Neuronal stem cell (in vitro differentiated cells): ENCODE results near the gene ARL9.

Source experiments
- DNase-seq: peaks from one replicate; pipeline ENCODE4 v3.0.0-alpha.2; 2013; ENCODE audit warnings: low spot score
- H2AFZ ChIP-seq: one replicate; pipeline ENCODE4 v1.6.1; 2013; ENCODE audit warnings: mild to moderate bottlenecking, low read length, inconsistent platforms
- H2AK5ac ChIP-seq: 2 replicates; pipeline ENCODE4 v1.6.1; 2013; ENCODE audit warnings: low read depth, mild to moderate bottlenecking, inconsistent platforms, low read length, moderate library complexity, mixed read lengths
- H2BK120ac ChIP-seq: 2 replicates; pipeline ENCODE4 v1.6.1; 2013; ENCODE audit warnings: low read depth, mild to moderate bottlenecking, inconsistent platforms, low read length, moderate library complexity, mixed read lengths
- H2BK12ac ChIP-seq: one replicate; pipeline ENCODE4 v1.6.1; 2013; ENCODE audit warnings: low read length, inconsistent platforms
- H2BK15ac ChIP-seq: 2 replicates; pipeline ENCODE4 v1.6.1; 2013; ENCODE audit warnings: mild to moderate bottlenecking, low read length, inconsistent platforms, mixed read lengths
- H2BK5ac ChIP-seq: one replicate; pipeline ENCODE4 v1.6.1; 2013; ENCODE audit warnings: inconsistent platforms, mild to moderate bottlenecking, low read length, moderate library complexity
- H3K14ac ChIP-seq: one replicate; pipeline ENCODE4 v1.6.1; 2013; ENCODE audit warnings: low read length, inconsistent platforms
- H3K18ac ChIP-seq: 2 replicates; pipeline ENCODE4 v1.6.1; 2013; ENCODE audit warnings: low read length, inconsistent platforms
- H3K23ac ChIP-seq: 2 replicates; pipeline ENCODE4 v1.6.1; 2013; ENCODE audit warnings: low read depth, mild to moderate bottlenecking, mixed read lengths, low read length, inconsistent platforms; ENCODE audit not compliant: poor library complexity
- H3K27ac ChIP-seq: replicated peaks from 3 replicates; pipeline ENCODE4 v1.5.1; 2013; ENCODE audit warnings: low read length, inconsistent platforms
- H3K27me3 ChIP-seq, 3 experiments: 2 replicates each; pipeline ENCODE4 v1.6.1; 2013; ENCODE audit warnings: low read length in 3 of 3, mild to moderate bottlenecking in 2 of 3, inconsistent platforms in 1 of 3, low read depth in 1 of 3, mixed read lengths in 1 of 3, moderate library complexity in 1 of 3; ENCODE audit not compliant: control insufficient read depth in 3 of 3, insufficient read depth in 3 of 3
- H3K36me3 ChIP-seq, 2 donors: replicated peaks in 1 of 2; 2 replicates each; pipeline ENCODE4 v1.6.1; 2013; ENCODE audit warnings: low read length in 2 of 2; ENCODE audit not compliant: control insufficient read depth in 2 of 2, insufficient read depth in 2 of 2
- H3K4ac ChIP-seq: 2 replicates; pipeline ENCODE4 v1.6.1; 2013; ENCODE audit warnings: inconsistent platforms, mild to moderate bottlenecking, low read length, moderate library complexity
- H3K4me1 ChIP-seq, 2 donors: 1 replicate in 1 of 2; 2 replicates in 1 of 2; pipeline ENCODE4 v1.6.1; 2013; ENCODE audit warnings: low read length in 2 of 2, low read depth in 1 of 2; ENCODE audit not compliant: control insufficient read depth in 2 of 2, insufficient read depth in 1 of 2
- H3K4me2 ChIP-seq: one replicate; pipeline ENCODE4 v1.6.1; 2013; ENCODE audit warnings: mild to moderate bottlenecking, low read length, inconsistent platforms; ENCODE audit not compliant: insufficient read depth, poor library complexity, severe bottlenecking
- H3K4me3 ChIP-seq, 2 donors: 2 replicates each; pipeline ENCODE4 v1.5.1; 2013; ENCODE audit warnings: low read length in 2 of 2, mild to moderate bottlenecking in 2 of 2, inconsistent platforms in 1 of 2, moderate library complexity in 1 of 2
- H3K79me1 ChIP-seq: one replicate; pipeline ENCODE4 v1.6.1; 2013; ENCODE audit warnings: low read depth, mild to moderate bottlenecking, inconsistent platforms, low read length, moderate library complexity
- H3K9ac ChIP-seq: one replicate; pipeline ENCODE4 v1.6.1; 2013; ENCODE audit warnings: mild to moderate bottlenecking, low read depth, low read length, inconsistent platforms; ENCODE audit not compliant: poor library complexity
- H3K9me3 ChIP-seq, 2 donors: replicated peaks in 1 of 2; 2 replicates each; pipeline versions ENCODE3 to v1.6.1; 2013; ENCODE audit warnings: low read length in 2 of 2, mild to moderate bottlenecking in 2 of 2, inconsistent platforms in 1 of 2, low read depth in 1 of 2, mixed read lengths in 1 of 2, moderate library complexity in 1 of 2; ENCODE audit not compliant: control insufficient read depth in 2 of 2, insufficient read depth in 1 of 2
- H4K8ac ChIP-seq: one replicate; pipeline ENCODE4 v1.6.1; 2013; ENCODE audit warnings: low read depth, mild to moderate bottlenecking, inconsistent platforms, low read length, moderate library complexity
- H4K91ac ChIP-seq: one replicate; pipeline ENCODE4 v1.6.1; 2013; ENCODE audit warnings: low read length, low read depth, mild to moderate bottlenecking, inconsistent platforms; ENCODE audit not compliant: poor library complexity
- WGBS, 2 donors: extraction: QIAGEN DNeasy Blood & Tissue Kit; methylation state at CpG; one replicate each; pipeline ENCODE4 v1.1.7; 2013; ENCODE audit warnings: missing lambda C conversion rate in 2 of 2, mixed read lengths in 1 of 2; ENCODE audit not compliant: insufficient read length in 2 of 2, insufficient replicate concordance in 1 of 2; ENCODE audit errors: extremely low coverage in 2 of 2; 5-methylcytosine and 5-hydroxymethylcytosine counted together

ARL9 gene

DNA sequence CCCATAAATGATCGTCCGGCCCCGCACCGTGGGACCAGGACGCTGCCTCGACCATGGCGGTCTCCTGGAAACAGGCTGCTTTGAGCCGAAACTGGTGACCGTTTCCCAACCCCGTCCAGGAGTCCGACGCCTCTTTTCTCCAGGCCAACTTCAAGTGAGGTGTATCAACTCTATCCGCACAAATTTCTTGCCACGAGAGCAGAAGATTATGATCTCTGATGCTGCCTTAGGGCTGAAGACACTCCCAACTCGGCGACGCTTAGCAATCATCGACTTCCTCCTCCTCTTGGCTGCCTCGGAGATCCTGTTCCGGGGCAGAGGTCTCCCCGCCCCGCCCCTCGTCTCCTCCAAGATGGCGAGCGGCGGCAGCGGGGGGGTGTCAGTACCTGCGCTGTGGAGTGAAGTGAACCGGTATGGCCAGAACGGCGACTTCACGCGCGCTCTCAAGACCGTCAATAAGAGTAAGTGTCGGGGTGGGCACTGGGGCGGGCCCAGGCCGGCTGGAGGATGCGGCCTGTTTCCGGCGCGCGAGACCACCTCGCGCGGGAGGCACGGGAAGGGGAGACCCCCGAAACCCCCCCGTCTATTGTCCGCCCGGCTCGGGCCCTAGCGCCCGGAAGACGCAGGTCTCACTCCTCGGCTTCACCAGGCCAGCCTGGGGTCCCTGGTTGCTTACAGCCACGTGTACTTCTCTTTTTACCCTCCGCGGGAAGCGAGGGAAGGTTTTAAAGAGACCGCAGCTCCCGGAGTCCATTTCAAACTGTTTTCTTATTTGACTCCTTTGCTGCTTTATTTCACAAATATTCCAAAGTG, 38.1 kb upstream of the ARL9 start, which contains the start of gene SRP72:
TSS of gene SRP72 (plus strand) at position 334 of the 813 bp plus-strand sequence. CDS start at position 353, 19 bp downstream.
- no peaks in the 10 kb centered on the region for H3K9me3 ChIP-seq
- peak within 1 kb of the TSS; percentile 79 for H3K27ac ChIP-seq
- H2AFZ ChIP-seq: peak within 1 kb of the TSS; percentile 92
- peak within 1 kb of the TSS; percentile 92 for H2BK5ac ChIP-seq
- H3K36me3 ChIP-seq: peaks cover 3 to 54% of the 10 kb centered on the region in 2 donors
- no peak within 1 kb of the TSS for H3K14ac ChIP-seq
- peak within 1 kb of the TSS; percentile 97 for H3K18ac ChIP-seq
- H2BK12ac ChIP-seq: no peak within 1 kb of the TSS
- no peak within 1 kb of the TSS for H4K91ac ChIP-seq
- H2BK15ac ChIP-seq: no peak within 1 kb of the TSS
- no peak within 1 kb of the TSS for H2AK5ac ChIP-seq
- peaks cover 2% of the 10 kb centered on the region for H3K79me1 ChIP-seq
- peak within 1 kb of the TSS; percentile 70 for H3K4me2 ChIP-seq
- H3K9ac ChIP-seq: peak within 1 kb of the TSS; percentile 91
- peak within 1 kb of the TSS; percentile 49 for H3K23ac ChIP-seq
- H3K4ac ChIP-seq: no peak within 1 kb of the TSS
- H3K27me3 ChIP-seq: no peaks in the 10 kb centered on the region
- WGBS, 2 donors: no CpG with 5 or more reads among the region's 62 CpGs
- peak within 1 kb of the TSS; percentile 79 to 92 for H3K4me3 ChIP-seq
- DNase-seq: peak; percentile 77
- H3K4me1 ChIP-seq: peaks cover 0 to 6% of the 10 kb centered on the region in 2 donors
- H4K8ac ChIP-seq: no peak within 1 kb of the TSS
- no peak within 1 kb of the TSS for H2BK120ac ChIP-seq

DNA sequence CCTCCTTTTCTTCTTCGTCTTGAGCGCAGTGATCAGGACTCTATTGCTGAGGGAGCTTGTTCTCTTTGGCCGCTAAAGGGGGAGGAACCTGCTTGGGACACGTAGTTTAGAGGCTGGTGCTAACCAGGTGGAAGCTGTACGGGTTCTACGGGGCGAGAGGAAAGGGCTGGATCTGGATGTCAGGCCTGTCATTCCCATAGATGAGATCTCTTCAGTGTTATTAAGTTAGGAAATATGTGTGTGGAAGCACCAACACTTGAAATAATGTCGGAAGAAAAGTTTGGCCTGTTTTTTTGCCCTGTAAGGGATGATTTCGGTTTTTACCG, 37.5 kb upstream of the ARL9 start:
- no CpG with 5 or more reads among the region's 10 CpGs for WGBS, 2 donors
- no peak overlapping the region for H4K8ac ChIP-seq
- peak overlapping the region; percentile 69 for H3K4me2 ChIP-seq
- no peaks in the 10 kb centered on the region for H3K9me3 ChIP-seq
- H3K18ac ChIP-seq: no peak overlapping the region
- no peak overlapping the region for H2BK15ac ChIP-seq
- H3K14ac ChIP-seq: no peak overlapping the region
- peak overlapping the region; percentile 92 for H2AFZ ChIP-seq
- H3K9ac ChIP-seq: peak overlapping the region; percentile 51
- peaks cover 2% of the 10 kb centered on the region for H3K79me1 ChIP-seq
- H3K4me1 ChIP-seq: peaks cover 0 to 6% of the 10 kb centered on the region in 2 donors
- H3K4ac ChIP-seq: no peak overlapping the region
- H3K4me3 ChIP-seq: peak overlapping the region; percentile 79 to 92
- DNase-seq: no peak
- no peak overlapping the region for H3K23ac ChIP-seq
- no peak overlapping the region for H2AK5ac ChIP-seq
- H4K91ac ChIP-seq: no peak overlapping the region
- H2BK12ac ChIP-seq: no peak overlapping the region
- H3K27me3 ChIP-seq: no peaks in the 10 kb centered on the region
- peaks cover 3 to 54% of the 10 kb centered on the region in 2 donors for H3K36me3 ChIP-seq
- no peak overlapping the region for H2BK120ac ChIP-seq
- peak overlapping the region; percentile 79 for H3K27ac ChIP-seq
- H2BK5ac ChIP-seq: no peak overlapping the region

DNA sequence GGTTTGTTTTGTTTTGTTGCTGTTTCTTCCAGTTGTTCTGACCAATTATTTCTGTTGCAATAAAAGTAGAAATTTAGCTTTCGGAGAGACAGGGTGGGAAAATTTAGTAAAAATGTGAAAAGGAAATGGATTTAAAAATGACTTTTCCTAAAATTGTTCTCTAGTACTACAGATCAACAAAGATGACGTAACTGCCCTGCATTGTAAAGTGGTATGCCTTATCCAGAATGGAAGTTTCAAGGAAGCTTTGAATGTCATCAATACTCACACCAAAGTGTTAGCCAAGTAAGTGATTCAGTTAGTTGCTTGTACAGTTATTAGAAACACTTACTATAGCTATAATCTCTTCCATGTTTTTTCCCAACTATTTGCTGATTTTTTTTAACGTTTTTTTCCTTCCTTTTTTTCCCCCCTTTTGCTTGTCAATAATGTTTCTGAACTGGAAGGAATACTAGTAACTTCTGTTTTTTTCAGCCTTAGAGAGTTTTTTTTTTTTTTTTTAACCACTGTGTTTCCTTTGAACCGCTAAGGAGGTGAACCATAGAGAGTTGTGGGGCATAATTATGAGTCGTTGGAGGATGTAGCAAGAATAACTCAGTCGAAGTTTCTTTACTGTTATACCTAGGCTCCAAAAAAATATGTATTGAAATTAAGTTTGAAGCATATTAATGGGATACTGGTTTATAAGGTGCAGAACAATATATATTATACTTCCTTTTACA, 35.9 kb upstream of the ARL9 start:
- DNase-seq: no peak
- Histone ChIP-seq H3K79me1 (peaks cover 2% of the 10 kb centered on the region), H2AK5ac (no peak overlapping the region), H2AFZ (no peak overlapping the region), H4K8ac (no peak overlapping the region), H3K4me3 (no peak overlapping the region), H3K9me3 (no peaks in the 10 kb centered on the region), H3K27me3 (no peaks in the 10 kb centered on the region), H3K36me3 (peaks cover 7 to 59% of the 10 kb centered on the region in 2 donors), H2BK5ac (no peak overlapping the region), H3K4me2 (no peak overlapping the region), H3K4me1 (peaks cover 0 to 6% of the 10 kb centered on the region in 2 donors), H3K14ac (no peak overlapping the region), H3K18ac (no peak overlapping the region), H2BK120ac (no peak overlapping the region), H3K27ac (no peak overlapping the region), H2BK15ac (no peak overlapping the region), H2BK12ac (no peak overlapping the region), H3K9ac (no peak overlapping the region), H3K4ac (no peak overlapping the region), H3K23ac (no peak overlapping the region), H4K91ac (no peak overlapping the region)
- WGBS, 2 donors: 100% methylated on average over 1 of the region's 6 CpGs; no CpG with 5 or more reads in 1 of the 2 donors

DNA sequence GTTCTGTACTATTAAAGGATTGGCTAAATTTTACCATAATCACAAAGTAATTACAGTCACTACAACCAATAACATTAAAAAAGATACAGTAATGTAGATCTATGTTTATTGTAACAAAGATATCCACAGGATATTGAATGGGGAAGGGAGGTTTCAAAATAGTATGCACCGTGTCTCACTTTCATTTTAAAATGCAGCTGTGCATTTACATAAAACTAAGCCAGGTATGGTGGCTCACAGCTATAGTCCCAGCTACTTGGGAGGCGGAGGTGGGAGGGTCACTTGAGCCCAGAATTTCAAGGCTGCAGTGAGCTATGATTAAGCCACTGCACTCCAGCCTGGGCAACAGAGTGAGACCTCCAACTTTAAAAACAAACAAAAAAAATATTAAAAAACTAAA, 29.7 kb upstream of the ARL9 start:
- no CpG with 5 or more reads among the region's 2 CpGs for WGBS, 2 donors
- H2BK5ac ChIP-seq: no peak overlapping the region
- H3K23ac ChIP-seq: no peak overlapping the region
- H3K4me1 ChIP-seq: no peaks in the 10 kb centered on the region
- no peak overlapping the region for H2BK12ac ChIP-seq
- H3K18ac ChIP-seq: no peak overlapping the region
- H2AK5ac ChIP-seq: no peak overlapping the region
- no peaks in the 10 kb centered on the region for H3K27me3 ChIP-seq
- H4K8ac ChIP-seq: no peak overlapping the region
- no peak overlapping the region for H2BK120ac ChIP-seq
- H3K36me3 ChIP-seq: peaks cover 12 to 96% of the 10 kb centered on the region in 2 donors
- DNase-seq: no peak
- no peak overlapping the region for H2BK15ac ChIP-seq
- H3K9me3 ChIP-seq: no peaks in the 10 kb centered on the region
- H3K27ac ChIP-seq: no peak overlapping the region
- no peak overlapping the region for H3K4me2 ChIP-seq
- H3K9ac ChIP-seq: no peak overlapping the region
- H3K4me3 ChIP-seq: no peak overlapping the region
- no peaks in the 10 kb centered on the region for H3K79me1 ChIP-seq
- no peak overlapping the region for H3K4ac ChIP-seq
- no peak overlapping the region for H4K91ac ChIP-seq
- no peak overlapping the region for H3K14ac ChIP-seq
- H2AFZ ChIP-seq: no peak overlapping the region
